Ovary (tissue), 9 donors: ENCODE data around the gene ANKRD52. TPM values are rescaled to one million over a fixed set of nuclear protein-coding genes. Genes with fewer than 3 reads are reported as not detected.
A peak's percentile ranks its signal among the peaks of the same experiment; 100 is the strongest.

Experiments
- DNase-seq, 5 donors: peaks; one replicate each; pipeline ENCODE4 v3.0.0-alpha.2; 2019 to 2020
- H3K27ac ChIP-seq, 2 donors: fragments of 200-600 bp; one replicate each; pipeline versions ENCODE4 v1.5.1 to v1.8.0; 2019 to 2022
- H3K27me3 ChIP-seq: fragments of 200-600 bp; one replicate; pipeline ENCODE4 v1.8.0; 2022
- H3K36me3 ChIP-seq: fragments of 200-600 bp; sonication (generic); one replicate; pipeline ENCODE4 v1.5.1; 2019
- H3K4me1 ChIP-seq: one replicate; pipeline ENCODE4 v1.8.1; 2013; ENCODE audit warnings: mild to moderate bottlenecking, moderate library complexity; ENCODE audit not compliant: insufficient read depth
- H3K4me3 ChIP-seq: fragments of 200-600 bp; sonication (generic); one replicate; pipeline ENCODE4 v1.5.1; 2017
- H3K9me3 ChIP-seq, 2 donors: fragments of 200-600 bp in 1 of 2; sonication (generic) in 1 of 2; one replicate each; pipeline versions ENCODE4 v1.5.1 to v1.8.1; 2013 to 2019; ENCODE audit warnings: mild to moderate bottlenecking in 1 of 2, moderate library complexity in 1 of 2
- EP300 ChIP-seq: sonication (generic); formaldehyde crosslinking; IDR thresholded peaks from one replicate; pipeline ENCODE4 v1.6.1; 2017; ENCODE audit warnings: antibody characterized with exemption
- POLR2A ChIP-seq: fragments of 450-650 bp; IDR thresholded peaks from one replicate; pipeline ENCODE4 v1.6.1; 2017; ENCODE audit warnings: antibody characterized with exemption, mild to moderate bottlenecking, moderate library complexity
- WGBS, 3 donors: extraction: QIAGEN DNeasy Blood & Tissue Kit in 1 of 3; methylation state at CpG; one replicate each; pipeline versions ENCODE4 v1.1.5 to v1.1.7; 2013 to 2017; 5-methylcytosine and 5-hydroxymethylcytosine counted together
- intact Hi-C, 4 donors: fragments of 100-400 bp; cut with DNase I; formaldehyde crosslinking; loops; one replicate each; pipeline versions ENCODE4 v1.11.0 to v1.15.1; 2022 to 2023
- polyA plus RNA-seq, 2 donors: library from polyadenylated mRNA; stranded (reverse); fragments of 200-250 nt in 1 of 2; fragments of 350-450 nt in 1 of 2; fragmentation: Illumina TruSeq in 1 of 2; extraction: RNeasy Lipid Tissue Mini Kit (QIAGEN cat#74804) in 1 of 2; gene quantifications; one replicate each; pipeline ENCODE4 v1.2.3, GENCODE V29; 2013 to 2014
- total RNA-seq, 7 donors: library from RNA; depleted of rRNA in 2 of 7; stranded (reverse); fragments of >200 nt in 2 of 7; fragmentation: NEBNext Ultra II Directional in 3 of 7; extraction: Animal tissue kit (Norgen Biotek cat#: 25700) in 3 of 7; gene quantifications; one replicate each; pipeline versions ENCODE4 v1.1.0 to v1.2.4, GENCODE V29; 2016 to 2023
- TF ChIP-seq, protein P1 (sequence below), 3 donors: fragments of 450-650 bp in 2 of 3; fragments of 200-600 bp in 1 of 3; IDR thresholded peaks; one replicate each; pipeline versions ENCODE4 v1.5.1 to v1.8.0; 2016 to 2022; ENCODE audit warnings: antibody characterized with exemption in 3 of 3, mild to moderate bottlenecking in 1 of 3
- donor health status: DM: no; HTN: no; CAD: no; lungs with moderate emphysema.
- donor health status: DM: no; HTN: no; CAD: no.
- donor health status: Bipolar disorder and iron deficiency.
- donor health status: DM: yes; HTN: yes; CAD: no.
- donor health status: DM: no; HTN: no; CAD: no.
- donor health status: DM: yes; HTN: yes; CAD: no.

Gene ANKRD52
- total and polyA plus RNA-seq, 9 donors = 9.1 to 37.7 (median 26.2) TPM

DNA sequence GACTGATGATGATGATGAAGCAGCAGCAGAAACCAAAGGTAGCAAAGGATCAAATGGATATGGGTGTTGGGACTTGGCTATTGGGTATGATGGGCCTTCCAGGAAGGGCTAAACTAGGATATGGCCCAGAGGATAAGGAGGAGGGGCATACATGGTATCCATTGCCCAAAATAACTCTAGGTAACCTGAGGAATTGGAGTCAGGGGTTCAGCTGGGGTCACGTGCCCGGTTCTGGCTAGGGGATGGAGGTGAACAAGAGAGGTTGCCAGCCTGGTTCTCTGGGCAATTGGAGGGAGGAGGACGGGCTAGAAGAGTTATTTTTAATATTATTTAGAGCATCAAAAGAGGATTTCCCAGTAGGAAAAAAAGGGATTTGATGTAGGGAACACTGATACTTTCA, 2.7 kb upstream of the ANKRD52 start:
- WGBS, 3 donors = 77 to 84% (median 80%) methylated on average over 3 of the region's 3 CpGs
- H3K27ac ChIP-seq = no peak overlapping the region
- H3K4me3 ChIP-seq = no peak overlapping the region
- intact Hi-C loops = no loop called here
- peaks cover 4% of the 10 kb centered on the region for H3K4me1 ChIP-seq
- H3K36me3 ChIP-seq = no peaks in the 10 kb centered on the region
- no peaks in the 10 kb centered on the region for H3K9me3 ChIP-seq
- no peaks in the 10 kb centered on the region for H3K27me3 ChIP-seq
- no peak for DNase-seq
- TF ChIP-seq POLR2A = no peak
- TF ChIP-seq EP300 = no peak
- TF ChIP-seq, protein P1, sequence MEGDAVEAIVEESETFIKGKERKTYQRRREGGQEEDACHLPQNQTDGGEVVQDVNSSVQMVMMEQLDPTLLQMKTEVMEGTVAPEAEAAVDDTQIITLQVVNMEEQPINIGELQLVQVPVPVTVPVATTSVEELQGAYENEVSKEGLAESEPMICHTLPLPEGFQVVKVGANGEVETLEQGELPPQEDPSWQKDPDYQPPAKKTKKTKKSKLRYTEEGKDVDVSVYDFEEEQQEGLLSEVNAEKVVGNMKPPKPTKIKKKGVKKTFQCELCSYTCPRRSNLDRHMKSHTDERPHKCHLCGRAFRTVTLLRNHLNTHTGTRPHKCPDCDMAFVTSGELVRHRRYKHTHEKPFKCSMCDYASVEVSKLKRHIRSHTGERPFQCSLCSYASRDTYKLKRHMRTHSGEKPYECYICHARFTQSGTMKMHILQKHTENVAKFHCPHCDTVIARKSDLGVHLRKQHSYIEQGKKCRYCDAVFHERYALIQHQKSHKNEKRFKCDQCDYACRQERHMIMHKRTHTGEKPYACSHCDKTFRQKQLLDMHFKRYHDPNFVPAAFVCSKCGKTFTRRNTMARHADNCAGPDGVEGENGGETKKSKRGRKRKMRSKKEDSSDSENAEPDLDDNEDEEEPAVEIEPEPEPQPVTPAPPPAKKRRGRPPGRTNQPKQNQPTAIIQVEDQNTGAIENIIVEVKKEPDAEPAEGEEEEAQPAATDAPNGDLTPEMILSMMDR (IDR thresholded peaks at IDR 0.05) = no peak

DNA sequence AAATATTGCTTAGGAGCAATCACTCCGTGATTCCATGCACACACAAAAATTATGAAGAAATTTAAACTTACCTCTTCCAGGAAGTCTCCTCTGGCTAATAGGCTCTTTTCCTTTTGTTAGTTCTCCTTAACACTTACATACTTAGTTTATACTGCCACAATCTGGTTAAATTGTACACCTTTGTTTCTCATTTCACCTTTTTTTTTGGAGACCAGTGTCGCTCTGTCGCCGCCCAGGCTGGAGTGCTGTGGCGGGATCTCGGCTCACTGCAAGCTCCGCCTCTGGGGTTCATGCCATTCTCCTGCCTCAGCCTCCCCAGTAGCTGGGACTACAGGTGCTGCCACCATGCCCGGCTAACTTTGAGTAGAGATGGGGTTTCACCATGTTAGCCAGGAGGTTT, 2.2 kb upstream of the ANKRD52 start:
- no peak for DNase-seq
- TF ChIP-seq EP300 (no peak), POLR2A (no peak)
- TF ChIP-seq, protein P1 (IDR thresholded peaks at IDR 0.05) = no peak
- H3K4me1 ChIP-seq = peaks cover 4% of the 10 kb centered on the region
- intact Hi-C loops = no loop called here
- H3K9me3 ChIP-seq = no peaks in the 10 kb centered on the region
- H3K4me3 ChIP-seq = no peak overlapping the region
- H3K27ac ChIP-seq = no peak overlapping the region
- 84 to 89% (median 87%) methylated on average over 8 of the region's 8 CpGs for WGBS, 3 donors
- no peaks in the 10 kb centered on the region for H3K27me3 ChIP-seq
- H3K36me3 ChIP-seq = no peaks in the 10 kb centered on the region

DNA sequence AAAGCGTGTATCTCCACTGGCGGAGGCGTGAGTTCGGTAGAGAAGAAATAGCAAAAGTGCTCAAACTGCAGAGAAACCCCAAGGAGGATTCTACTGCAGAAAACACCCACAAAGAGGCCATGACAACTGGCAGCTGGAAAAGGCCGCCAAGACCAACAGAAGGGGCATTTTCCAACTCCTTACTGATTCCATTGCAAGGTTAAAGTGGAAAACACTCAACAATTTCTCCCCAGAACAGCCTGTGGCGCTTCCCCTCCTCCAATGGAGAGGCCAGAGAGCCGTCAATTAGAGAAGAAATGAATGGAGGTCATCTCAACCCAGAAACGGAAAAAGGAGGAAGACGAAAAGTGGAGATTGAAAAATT, 618 bp upstream of the ANKRD52 start:
- TF ChIP-seq POLR2A = no peak
- no peak for TF ChIP-seq EP300
- TF ChIP-seq, protein P1 (IDR thresholded peaks at IDR 0.05) = no peak
- peak overlapping the region; percentile 41 to 87 for H3K27ac ChIP-seq
- H3K4me1 ChIP-seq = peaks cover 4% of the 10 kb centered on the region
- no peaks in the 10 kb centered on the region for H3K27me3 ChIP-seq
- H3K4me3 ChIP-seq = peak overlapping the region; percentile 88
- no peaks in the 10 kb centered on the region for H3K36me3 ChIP-seq
- no peak for DNase-seq
- H3K9me3 ChIP-seq = no peaks in the 10 kb centered on the region
- WGBS, 3 donors = 2 to 6% (median 5%) methylated on average over 9 of the region's 9 CpGs
- intact Hi-C loops = no loop called here

DNA sequence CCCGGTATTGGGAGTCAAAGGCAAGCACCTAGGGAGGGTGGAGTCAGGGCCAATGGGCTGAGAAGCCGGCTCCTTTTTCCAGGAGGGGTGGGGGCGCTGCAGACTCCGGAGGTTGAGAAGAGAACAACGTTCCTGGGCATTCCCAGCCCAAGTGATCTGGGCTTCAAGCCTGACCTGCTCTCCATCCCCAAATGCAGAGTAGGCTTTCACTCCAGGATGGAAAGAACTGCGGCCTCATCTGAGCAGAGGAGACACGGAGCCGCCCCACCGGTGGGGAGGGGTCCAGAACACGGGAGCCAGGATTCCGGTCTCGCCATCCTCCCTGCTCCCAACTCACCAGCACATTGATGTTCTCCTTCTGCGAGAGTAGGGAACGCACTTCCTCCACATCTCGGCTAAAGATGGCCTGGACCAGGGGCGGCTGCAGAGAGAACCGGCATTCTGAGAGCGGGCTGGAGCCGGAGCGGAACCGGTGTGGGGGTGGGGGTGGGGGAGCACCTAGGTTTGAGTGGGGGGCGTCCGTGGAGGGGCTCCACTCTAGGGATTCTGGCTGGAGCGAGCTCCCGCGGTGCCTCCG, 605 bp downstream of the ANKRD52 start:
- no peak for DNase-seq
- H3K36me3 ChIP-seq = no peaks in the 10 kb centered on the region
- TF ChIP-seq, protein P1 (IDR thresholded peaks at IDR 0.05) = no peak
- no peak for TF ChIP-seq POLR2A
- peak overlapping the region; percentile 87 to 90 for H3K27ac ChIP-seq
- H3K4me1 ChIP-seq = peaks cover 4% of the 10 kb centered on the region
- intact Hi-C loops = no loop called here
- H3K9me3 ChIP-seq = no peaks in the 10 kb centered on the region
- H3K4me3 ChIP-seq = peak overlapping the region; percentile 88
- H3K27me3 ChIP-seq = no peaks in the 10 kb centered on the region
- WGBS, 3 donors = 0 to 1% (median 0%) methylated on average over 17 to 27 of the region's 27 CpGs
